Osteoblast (primary cell): ENCODE measurements around the gene MTHFD1L. TPM values are rescaled to one million over a fixed set of nuclear protein-coding genes. Genes with fewer than 3 reads are reported as not detected.
A peak's percentile ranks its signal among the peaks of the same experiment; 100 is the strongest.

Experiments
- DNase-seq: peaks from one replicate; pipeline ENCODE4 v3.0.0; 2011; ENCODE audit warnings: low spot score, mixed read lengths; ENCODE audit not compliant: insufficient read length; ENCODE audit errors: missing footprints
- H2AFZ ChIP-seq: 2 replicates; pipeline ENCODE4 v1.6.0; 2011; ENCODE audit warnings: mild to moderate bottlenecking, low read length
- H3K27ac ChIP-seq: 2 replicates; pipeline ENCODE4 v1.5.1; 2011; ENCODE audit warnings: mild to moderate bottlenecking, low read depth, low read length, moderate library complexity
- H3K27me3 ChIP-seq: 2 replicates; pipeline ENCODE4 v1.6.0; 2012; ENCODE audit warnings: mild to moderate bottlenecking, control low read depth, inconsistent platforms, low read length, moderate library complexity; ENCODE audit not compliant: insufficient read depth
- H3K36me3 ChIP-seq: 2 replicates; pipeline ENCODE4 v1.5.1; 2011; ENCODE audit warnings: mild to moderate bottlenecking, low read length, control low read depth, moderate library complexity; ENCODE audit not compliant: insufficient read depth
- H3K4me1 ChIP-seq: 2 replicates; pipeline ENCODE4 v1.5.1; 2011; ENCODE audit warnings: mild to moderate bottlenecking, low read length, control low read depth, moderate library complexity; ENCODE audit not compliant: insufficient read depth
- H3K4me2 ChIP-seq: 2 replicates; pipeline ENCODE4 v1.6.0; 2011; ENCODE audit warnings: mild to moderate bottlenecking, low read length; ENCODE audit not compliant: insufficient read depth
- H3K4me3 ChIP-seq: fragments of 200-600 bp; sonication (generic); 3 replicates; pipeline ENCODE4 v1.5.1; 2012; ENCODE audit warnings: mild to moderate bottlenecking, low read length, inconsistent platforms; ENCODE audit not compliant: insufficient read depth
- H3K79me2 ChIP-seq: 2 replicates; pipeline ENCODE4 v1.6.0; 2012; ENCODE audit warnings: mild to moderate bottlenecking, low read length, control low read depth, inconsistent platforms; ENCODE audit not compliant: insufficient read depth
- H3K9me3 ChIP-seq: 2 replicates; pipeline ENCODE4 v1.5.1; 2011; ENCODE audit warnings: low read depth, low read length, control low read depth
- H4K20me1 ChIP-seq: 2 replicates; pipeline ENCODE4 v1.6.0; 2012; ENCODE audit warnings: mild to moderate bottlenecking, low read length, control low read depth; ENCODE audit not compliant: insufficient read depth
- total RNA-seq: library from RNA; depleted of rRNA; stranded (reverse); fragments of >200 nt; gene quantifications from 2 replicates; pipeline ENCODE4 v1.2.3, GENCODE V29; 2012
- TF ChIP-seq, protein P1 (sequence below): IDR thresholded peaks from 2 replicates; pipeline ENCODE4 v1.5.1; 2011; ENCODE audit warnings: mild to moderate bottlenecking, low read depth, low read length, moderate library complexity; ENCODE audit errors: extremely low read depth

Gene MTHFD1L
- total RNA-seq, 1 donor = 56.8 TPM

DNA sequence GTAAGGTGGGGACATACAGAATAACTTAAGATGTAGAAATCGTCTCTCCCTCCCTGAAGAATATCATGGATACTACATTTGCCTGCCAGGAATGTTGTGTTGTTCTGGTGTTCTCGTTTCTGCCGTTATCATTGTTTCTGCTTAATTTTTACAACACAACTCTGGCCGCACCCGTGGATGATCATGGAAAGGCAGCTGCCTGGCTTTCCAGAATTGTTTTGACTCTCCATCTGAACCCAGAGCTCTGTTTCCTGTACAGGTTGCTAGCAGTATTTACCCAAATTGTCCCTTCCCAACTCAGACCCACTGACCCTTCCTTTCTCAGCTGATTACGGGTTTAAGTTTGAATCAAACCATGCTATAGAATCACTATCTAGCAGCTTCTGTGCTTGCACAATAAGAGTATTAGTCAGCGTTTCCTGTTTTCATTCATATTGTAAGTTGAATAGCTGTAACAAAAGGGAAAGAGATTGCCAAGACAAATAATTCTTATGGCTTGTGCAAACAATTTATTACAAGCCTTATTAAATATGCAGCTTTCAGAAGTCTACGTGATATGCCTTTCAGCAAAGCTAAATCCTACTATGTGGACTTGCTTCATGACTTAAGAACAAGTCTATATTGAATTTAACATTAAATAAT, 139.0 kb downstream of the MTHFD1L start:
- Histone ChIP-seq H3K9me3 (no peaks in the 10 kb centered on the region), H3K27me3 (no peaks in the 10 kb centered on the region), H3K79me2 (no peaks in the 10 kb centered on the region), H4K20me1 (no peaks in the 10 kb centered on the region), H3K4me3 (peak overlapping the region; percentile 2), H3K36me3 (no peaks in the 10 kb centered on the region), H3K4me1 (peaks cover 14% of the 10 kb centered on the region), H2AFZ (no peak overlapping the region), H3K27ac (peak overlapping the region; percentile 49), H3K4me2 (peak overlapping the region; percentile 56)
- DNase-seq = peak; percentile 87
- TF ChIP-seq, protein P1, sequence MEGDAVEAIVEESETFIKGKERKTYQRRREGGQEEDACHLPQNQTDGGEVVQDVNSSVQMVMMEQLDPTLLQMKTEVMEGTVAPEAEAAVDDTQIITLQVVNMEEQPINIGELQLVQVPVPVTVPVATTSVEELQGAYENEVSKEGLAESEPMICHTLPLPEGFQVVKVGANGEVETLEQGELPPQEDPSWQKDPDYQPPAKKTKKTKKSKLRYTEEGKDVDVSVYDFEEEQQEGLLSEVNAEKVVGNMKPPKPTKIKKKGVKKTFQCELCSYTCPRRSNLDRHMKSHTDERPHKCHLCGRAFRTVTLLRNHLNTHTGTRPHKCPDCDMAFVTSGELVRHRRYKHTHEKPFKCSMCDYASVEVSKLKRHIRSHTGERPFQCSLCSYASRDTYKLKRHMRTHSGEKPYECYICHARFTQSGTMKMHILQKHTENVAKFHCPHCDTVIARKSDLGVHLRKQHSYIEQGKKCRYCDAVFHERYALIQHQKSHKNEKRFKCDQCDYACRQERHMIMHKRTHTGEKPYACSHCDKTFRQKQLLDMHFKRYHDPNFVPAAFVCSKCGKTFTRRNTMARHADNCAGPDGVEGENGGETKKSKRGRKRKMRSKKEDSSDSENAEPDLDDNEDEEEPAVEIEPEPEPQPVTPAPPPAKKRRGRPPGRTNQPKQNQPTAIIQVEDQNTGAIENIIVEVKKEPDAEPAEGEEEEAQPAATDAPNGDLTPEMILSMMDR = no peak

DNA sequence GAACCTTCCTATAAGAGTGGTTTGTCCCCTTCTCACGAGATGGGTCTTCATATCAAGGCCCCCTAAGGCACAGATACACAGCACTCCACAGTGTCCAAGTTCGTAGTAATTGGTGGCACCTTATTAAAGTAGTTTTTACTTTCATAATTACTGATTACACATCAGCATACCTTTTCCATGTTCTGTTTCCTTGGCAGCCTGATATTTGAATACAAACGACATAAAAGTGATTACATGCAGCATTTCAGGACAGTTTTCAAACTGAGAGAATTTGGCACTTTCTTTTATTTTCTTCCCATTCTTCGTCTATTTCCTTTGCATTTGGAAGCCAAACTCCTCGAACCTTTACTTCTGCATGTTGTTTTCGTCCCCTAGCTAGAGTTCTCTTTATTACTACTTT, 139.7 kb downstream of the MTHFD1L start:
- Histone ChIP-seq H3K4me3 (no peak overlapping the region), H3K79me2 (no peaks in the 10 kb centered on the region), H3K36me3 (no peaks in the 10 kb centered on the region), H3K4me1 (peaks cover 14% of the 10 kb centered on the region), H3K27ac (peak overlapping the region; percentile 49), H3K9me3 (no peaks in the 10 kb centered on the region), H3K4me2 (peak overlapping the region; percentile 56), H2AFZ (no peak overlapping the region), H3K27me3 (no peaks in the 10 kb centered on the region), H4K20me1 (no peaks in the 10 kb centered on the region)
- no peak for DNase-seq
- TF ChIP-seq, protein P1 = no peak

DNA sequence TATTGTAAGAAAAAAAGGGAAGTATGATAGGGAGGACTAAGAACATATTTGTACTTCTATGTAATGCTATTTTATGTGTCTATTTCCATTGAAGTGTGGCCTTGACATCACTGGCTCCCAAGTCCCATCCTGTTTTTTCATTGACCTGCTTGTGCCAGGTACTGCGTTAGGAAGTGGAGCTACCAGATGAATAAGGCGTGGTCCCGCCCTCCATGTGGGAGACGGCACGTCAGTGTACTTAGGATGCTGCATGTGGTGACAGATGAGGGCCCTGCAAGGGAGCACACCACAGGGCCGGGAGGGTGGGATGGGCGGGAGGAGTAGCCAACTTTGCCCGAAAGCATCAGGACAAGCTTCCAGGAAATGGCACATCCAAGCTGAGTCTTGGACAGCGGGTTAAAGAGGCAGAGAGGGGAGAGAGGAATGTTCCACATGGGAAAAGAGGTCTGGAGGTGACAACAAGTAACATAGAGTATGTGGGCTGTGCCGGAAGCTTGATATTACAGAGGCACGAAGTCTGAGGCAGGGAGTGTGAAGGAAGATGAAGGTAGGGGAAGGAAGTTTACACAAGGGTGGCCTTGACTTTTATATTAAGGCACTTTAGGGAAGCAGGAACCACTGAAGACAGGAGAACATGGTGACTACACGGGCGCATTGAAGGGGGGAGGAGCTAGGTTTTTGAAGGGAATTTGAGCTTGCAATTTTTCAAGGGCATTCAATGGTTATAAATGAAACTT, 140.6 kb downstream of the MTHFD1L start:
- Histone ChIP-seq H4K20me1 (no peaks in the 10 kb centered on the region), H2AFZ (no peak overlapping the region), H3K9me3 (no peaks in the 10 kb centered on the region), H3K4me1 (peaks cover 14% of the 10 kb centered on the region), H3K79me2 (no peaks in the 10 kb centered on the region), H3K27me3 (no peaks in the 10 kb centered on the region), H3K4me3 (no peak overlapping the region), H3K4me2 (no peak overlapping the region), H3K27ac (no peak overlapping the region), H3K36me3 (no peaks in the 10 kb centered on the region)
- TF ChIP-seq, protein P1 = no peak
- no peak for DNase-seq

DNA sequence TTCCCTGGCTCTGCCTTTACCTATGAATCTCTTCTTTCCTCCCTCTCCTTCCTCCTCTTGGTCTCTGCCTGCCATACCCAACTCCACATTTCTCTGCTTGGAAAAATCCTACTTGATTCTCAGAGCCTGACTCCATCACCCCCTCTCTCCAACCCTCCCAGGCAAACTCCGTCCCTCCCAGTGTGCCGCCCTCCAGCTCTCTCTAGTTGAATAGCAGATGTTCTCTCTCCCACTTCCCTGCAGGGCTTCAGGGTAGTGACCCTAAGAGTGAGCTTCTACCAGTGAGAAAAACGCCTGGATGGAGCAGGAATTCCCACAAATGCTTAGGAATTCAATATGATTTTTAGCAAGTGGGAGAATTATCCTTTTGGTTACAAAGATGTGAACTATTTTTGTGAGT, 141.6 kb downstream of the MTHFD1L start:
- H3K4me2 ChIP-seq = no peak overlapping the region

More for the DNA sequence above, 141.6 kb downstream of the MTHFD1L start:
- H3K4me1 ChIP-seq = peaks cover 17% of the 10 kb centered on the region
- H3K36me3 ChIP-seq = no peaks in the 10 kb centered on the region
- H2AFZ ChIP-seq = no peak overlapping the region
- H3K4me3 ChIP-seq = no peak overlapping the region
- no peaks in the 10 kb centered on the region for H3K79me2 ChIP-seq
- H3K27ac ChIP-seq = no peak overlapping the region
- no peak for DNase-seq
- no peaks in the 10 kb centered on the region for H3K9me3 ChIP-seq
- TF ChIP-seq, protein P1 = no peak
- no peaks in the 10 kb centered on the region for H4K20me1 ChIP-seq
- H3K27me3 ChIP-seq = no peaks in the 10 kb centered on the region
